Measurements from ENCODE around the gene WWOX.

- TF ChIP-seq CTCF (IDR thresholded peaks at IDR 0.05) (no peak), POLR2AphosphoS5 (IDR thresholded peaks at IDR 0.05) (no peak), POLR2A (IDR thresholded peaks at IDR 0.05) (no peak)
These were observed 630.2 kb downstream of the WWOX start for GRCh38 chr16:78729687-78730086.
